NCI-H69 (cell line): ENCODE measurements around the gene ANO1.
A peak's percentile ranks its signal among the peaks of the same experiment; 100 is the strongest.
"Not testable (repeated sequence)": the region's sequence is repeated elsewhere in the genome, so short reads cannot be mapped to it uniquely, and the experiment has no call there.

Source experiments
- DNase-seq: peaks from one replicate; lab custom pipeline; 2025; lab: John Stamatoyannopoulos, UW

The ANO1 gene

DNA sequence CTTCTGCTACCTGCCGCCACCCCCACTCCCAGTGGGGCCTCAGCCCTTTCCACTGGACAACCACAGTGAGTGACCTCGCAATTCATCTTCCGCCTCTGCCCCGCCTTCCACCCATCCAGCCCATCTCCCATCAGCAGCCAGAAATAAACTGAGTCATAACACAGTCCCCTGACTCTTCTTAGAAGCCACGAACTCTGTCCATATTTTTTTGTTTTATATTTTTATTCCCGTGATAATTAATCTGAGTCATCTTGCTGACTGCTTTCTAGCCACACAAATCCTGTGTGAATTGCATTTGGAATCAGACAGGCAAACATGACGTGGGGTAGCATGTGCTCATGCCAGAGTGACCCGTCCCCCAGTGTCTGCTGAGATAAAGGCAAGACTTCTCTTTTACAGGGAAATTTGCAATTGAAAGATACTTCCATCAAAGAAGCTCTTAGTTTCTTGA is 132.0 kb downstream of the ANO1 start:
- DNase-seq: no peak

DNA sequence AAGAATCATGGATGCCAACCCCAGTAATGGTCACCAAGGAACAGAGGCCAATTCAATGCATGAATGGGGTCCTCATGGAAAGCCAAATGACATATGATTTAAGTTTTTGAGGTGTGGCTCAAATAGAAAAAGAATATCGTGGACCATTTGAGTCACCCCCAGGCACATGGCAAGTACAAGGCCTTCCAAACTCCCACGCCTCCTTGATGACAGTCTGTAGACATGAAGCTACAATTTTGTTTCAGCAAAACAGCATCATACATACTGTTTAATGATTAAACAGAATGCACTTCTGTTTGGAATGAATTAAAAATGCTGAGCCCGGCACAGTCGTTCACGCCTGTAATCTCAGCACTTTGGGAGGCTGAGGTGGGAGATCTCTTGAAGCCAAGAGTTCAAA is 132.4 kb downstream of the ANO1 start:
- no peak for DNase-seq

DNA sequence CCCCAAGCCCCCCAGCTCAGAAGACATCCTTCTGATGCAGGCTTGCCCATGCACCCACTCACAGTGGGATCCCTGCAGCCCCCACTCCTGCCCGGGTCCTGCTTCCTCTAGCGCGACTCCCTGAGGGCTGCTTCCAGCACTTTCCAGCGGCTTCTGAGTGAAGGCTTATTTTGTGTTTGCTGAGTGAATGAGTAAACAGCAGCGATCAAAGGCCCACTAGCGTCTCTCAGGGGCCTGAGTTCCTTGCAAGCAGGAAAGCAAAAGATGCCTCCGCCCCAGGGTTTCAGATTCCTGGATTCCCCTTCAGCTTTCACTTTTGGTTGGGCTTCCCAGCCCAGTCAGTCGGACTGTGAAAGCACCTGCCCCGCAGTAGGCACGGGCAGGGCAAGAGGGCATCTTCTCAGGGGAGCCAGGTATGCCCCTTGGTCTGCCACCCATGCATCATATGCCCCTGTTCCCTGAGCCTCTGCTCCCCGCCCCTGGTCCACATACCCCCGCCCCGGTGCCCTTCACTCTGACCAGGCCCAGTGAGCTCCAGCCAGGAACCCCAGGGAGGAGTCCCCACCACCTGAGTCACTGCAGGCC is 134.2 kb downstream of the ANO1 start:
- DNase-seq: peak; percentile 28

DNA sequence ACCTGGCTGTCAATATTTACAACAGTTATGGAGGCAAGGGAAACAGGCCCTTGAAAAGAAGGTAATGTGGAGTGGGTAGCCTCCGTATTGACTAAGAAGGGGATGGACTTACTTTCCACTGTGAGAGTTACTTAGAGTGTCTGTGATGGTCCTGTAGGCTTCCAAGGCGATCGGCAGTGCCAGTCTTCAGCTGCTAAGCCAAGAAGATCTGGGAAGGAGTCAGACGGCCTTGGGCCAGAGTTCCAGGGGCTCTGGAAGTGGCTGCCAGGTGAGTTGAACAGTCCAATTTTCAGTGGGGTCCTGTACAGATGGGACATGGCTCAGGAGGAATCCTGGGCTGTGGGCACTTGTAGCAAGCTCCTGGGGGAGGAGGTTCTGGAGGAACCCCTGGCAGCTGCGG is 139.3 kb downstream of the ANO1 start:
- DNase-seq: not testable (repeated sequence)

DNA sequence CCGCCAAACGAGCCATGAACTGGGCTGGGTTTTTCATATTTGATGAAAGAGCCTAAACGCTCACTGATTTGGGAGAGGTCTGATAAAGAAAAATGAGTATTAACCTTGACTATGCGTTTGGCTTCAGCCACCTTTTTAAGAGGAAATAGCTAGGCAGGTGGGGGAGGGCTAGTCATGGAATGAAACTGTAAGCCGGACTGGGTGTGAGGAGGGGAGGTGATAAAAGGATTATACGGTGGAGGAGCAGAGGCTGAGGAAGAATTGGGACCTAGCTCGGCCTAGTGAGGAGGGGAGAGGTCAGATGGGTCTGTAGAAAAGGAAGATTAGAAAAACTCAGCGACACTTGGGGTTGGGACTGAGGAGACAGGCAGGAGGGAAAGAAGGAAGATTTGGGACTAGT is 140.0 kb downstream of the ANO1 start:
- DNase-seq: not testable (repeated sequence)

DNA sequence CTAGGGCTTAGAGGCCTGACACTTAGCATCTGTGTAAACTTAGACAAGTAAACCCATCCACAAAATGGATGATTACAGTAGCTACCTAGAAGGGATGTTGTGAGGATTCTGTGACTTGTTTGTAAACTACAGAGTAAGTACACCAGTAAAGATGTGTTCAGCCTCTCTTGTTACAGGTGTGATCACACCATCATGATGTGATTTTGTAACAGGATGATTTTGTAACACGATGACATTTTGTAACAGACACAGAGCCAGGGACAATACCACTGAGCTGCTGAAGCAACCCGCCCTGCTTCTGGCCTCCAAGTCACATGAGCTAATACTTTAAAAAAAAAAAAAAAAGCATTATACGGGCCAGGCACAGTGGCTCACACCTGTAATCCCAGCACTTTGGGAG is 142.0 kb downstream of the ANO1 start:
- no peak for DNase-seq

DNA sequence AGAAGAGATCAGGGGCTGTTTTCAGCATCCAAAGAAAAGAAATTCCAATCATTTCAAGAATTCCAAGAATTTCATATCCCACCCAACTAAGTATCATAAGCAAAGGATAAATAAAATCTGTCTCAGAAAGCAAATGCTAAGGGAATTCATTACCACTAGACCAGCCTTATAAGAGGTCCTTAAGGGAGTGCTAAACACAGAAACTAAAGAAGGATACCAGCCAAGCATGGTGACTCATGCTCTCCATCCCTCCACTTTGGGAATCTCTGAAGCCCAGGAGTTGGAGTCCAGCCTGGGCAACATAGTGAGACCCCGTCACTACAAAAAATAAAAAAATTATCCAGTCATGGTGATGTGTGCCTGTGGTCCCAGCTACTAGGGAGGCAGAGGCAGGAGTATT is 142.8 kb downstream of the ANO1 start:
- no peak for DNase-seq

DNA sequence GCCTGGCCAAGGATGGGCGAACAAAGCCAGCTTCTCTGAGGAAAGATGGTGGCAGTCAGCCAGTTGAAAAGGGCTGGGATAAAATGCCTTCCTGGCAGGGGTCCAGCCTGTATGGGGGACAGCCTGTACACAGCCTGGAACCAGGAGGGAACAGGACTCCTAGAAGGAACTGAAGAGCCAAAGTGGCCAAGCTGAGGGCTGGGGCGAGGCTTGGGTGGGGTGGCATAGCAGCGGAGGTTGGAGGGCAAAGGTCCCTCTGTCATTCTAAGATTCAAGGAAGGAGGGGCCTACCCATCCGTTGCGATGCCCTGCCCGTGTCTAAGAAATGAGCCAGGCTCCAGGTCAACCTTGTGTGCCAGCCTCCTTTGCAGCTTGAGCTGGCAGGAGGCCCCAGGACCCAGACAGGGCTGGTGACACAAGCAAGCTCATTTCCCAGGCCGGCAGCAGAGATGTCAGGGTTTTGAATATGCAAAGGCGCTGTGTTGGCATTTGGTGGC is 147.6 kb downstream of the ANO1 start:
- peak; percentile 37 for DNase-seq

DNA sequence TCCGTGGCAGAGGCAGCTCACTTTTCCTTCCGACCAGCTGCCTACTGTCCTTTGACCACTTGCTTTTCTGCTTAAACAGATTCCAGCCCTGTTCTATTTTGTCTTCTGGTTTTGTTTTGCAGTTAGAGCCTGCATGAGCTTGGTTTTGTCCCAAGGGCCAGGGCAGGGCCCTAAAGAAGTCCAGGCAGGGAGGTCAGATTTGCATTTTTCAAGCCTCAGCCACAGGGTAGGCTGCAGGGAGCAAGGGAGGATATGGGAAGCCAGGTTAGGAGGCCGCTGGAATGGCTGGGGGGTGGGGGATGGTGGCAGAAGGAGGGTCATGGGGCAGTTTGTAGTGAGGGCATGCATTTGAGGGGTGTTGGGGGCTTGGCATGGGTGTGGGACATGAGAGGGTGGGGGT is 148.1 kb downstream of the ANO1 start:
- no peak for DNase-seq

DNA sequence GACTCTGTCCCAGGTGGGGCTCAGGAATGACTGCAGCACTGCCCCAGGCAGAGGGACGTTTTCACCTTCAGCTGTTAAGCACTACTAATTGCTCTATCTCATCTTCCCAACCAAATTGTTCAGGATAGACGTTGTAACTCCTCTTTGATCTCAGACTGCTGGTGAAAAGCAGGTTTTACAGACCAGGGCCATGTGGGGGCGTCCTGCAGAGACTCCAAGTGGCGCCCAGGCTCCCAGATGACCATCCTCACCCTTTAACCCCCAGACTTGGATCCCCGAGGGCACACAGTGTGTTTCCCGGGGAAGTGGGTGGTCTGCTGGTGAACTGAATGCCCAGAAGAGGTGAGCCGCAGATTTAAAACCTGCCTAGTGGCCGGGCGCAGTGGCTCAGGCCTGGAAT is 148.8 kb downstream of the ANO1 start:
- DNase-seq: peak; percentile 41

DNA sequence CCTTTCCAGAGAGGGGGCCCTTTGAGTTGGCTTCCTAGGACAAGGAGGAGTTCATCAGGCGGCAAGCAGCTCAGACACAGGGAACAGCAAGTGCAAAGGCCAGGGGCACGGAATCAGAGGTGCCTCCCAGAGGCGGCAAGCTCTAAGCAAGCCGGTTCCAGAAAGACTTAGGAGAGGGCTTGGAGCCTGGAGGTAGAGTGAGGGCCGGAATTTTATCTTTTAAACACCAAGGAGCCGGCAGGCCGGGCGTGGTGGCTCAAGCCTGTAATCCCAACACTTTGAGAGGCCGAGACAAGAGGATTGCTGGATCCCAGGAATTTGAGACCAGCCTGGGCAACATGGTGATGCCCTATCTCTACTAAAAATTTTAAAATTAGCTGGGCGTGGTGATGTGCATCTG is 151.6 kb downstream of the ANO1 start:
- DNase-seq: no peak

DNA sequence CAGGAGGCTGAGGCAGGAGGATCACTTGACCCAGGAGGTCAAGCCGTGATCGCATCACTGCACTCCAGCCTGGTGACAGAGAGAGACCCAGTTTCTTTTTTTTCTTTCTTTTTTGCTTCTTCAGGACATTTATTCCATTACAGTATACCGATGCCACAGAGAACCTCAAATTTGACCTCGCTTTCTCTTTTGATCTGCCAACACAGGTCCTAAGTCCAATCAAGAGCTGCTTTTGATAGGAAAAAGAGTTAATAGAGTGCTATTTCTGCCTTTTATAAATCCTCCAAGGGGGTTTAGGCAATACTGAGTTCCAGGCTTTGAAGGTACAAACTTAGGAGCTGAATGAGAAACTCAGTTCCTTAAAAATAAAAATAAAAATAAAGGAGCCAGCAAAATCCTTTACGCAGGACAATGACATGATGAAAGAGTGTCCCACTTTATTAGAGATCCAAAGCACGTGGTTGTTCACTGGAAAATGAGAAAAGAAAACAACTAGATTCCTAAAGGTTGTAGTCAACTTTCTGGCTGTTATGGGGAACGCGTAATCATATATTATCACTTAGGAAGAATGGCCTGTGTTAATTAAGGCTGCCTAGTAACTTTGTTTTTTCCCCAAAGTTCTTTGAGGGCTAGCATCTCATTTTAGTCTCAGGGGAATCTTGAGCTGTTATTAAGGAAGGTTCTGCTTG is 152.2 kb downstream of the ANO1 start:
- no peak for DNase-seq

DNA sequence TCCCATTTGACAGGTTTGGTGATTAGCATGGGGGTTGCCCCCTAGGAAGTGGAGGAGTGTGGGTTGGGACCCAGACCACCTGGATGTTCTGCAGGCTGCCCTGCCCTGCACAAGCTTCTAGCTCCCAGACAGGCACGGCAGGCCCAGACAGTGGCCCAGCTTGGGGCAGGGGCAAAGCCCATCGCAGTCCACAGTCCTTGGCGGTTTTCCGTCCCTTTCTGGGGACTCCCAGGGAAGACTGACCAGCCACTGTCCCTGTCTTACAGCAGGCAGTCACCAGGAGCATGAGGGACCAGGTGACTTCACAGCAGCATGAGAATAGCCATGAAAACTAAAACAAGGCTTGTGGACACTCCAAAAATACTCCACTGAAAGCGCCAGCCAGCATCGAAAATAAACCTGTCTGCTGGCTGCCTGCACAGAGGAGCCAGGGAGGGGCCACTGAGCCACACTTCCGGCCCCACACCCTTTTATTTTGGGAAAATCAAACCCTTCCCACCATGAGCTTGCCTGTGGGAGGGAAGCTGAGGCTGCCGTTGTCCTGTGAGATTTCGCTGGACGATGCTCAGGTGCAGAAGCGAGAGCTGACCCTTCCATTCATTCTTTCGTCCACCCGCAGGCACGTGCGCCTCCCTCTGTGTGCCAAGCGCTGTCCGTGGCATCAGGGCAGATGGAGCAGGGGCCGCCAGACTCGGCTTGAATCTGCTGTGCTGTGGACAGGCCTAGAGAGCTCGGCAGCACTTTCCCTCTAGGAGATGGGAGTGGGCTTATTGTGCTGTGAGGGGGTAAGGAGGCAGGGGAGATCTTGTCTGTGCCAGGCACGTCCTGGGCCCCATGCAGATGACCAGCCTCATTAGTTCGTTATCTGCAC is 153.0 kb downstream of the ANO1 start:
- no peak for DNase-seq

DNA sequence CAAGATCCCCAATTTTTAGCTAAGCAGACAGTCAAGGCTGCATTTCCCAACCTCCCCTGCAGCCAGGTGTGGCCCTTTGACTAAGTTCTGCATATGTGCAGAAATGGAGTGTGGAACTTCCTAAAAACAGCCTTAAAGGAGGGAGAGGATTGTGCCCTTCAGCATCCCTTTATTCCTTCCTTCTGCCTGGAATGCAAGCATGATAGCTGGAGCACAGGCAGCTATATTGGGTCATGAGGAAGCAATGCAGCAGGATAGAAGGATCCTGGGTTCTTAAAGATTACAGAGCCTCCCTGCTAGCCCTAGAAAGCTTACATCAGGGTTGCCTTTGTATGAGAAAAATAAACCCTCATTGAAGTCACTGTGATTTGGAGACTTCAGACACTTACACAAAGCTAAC is 154.9 kb downstream of the ANO1 start:
- DNase-seq: no peak

DNA sequence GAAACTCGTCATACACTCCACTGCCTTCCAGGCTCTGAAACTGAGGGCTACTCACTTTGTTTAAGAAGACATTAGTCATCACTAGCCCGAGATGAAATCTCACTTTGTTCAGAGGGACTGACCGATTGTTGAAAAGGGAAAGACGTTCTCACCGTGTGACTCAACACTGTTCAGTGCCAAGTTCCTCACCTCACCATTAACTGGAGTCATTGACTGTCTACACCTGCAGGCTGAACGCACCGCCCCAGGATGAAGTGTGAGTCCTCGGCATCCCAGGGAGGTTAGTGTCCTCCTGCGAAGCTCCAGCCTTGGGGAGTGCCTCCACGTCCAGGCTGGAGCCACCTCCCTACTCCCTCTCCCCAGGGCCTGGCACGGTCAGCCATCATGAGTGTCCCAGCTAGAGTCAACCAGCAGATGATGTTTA is 155.4 kb downstream of the ANO1 start:
- DNase-seq: no peak

DNA sequence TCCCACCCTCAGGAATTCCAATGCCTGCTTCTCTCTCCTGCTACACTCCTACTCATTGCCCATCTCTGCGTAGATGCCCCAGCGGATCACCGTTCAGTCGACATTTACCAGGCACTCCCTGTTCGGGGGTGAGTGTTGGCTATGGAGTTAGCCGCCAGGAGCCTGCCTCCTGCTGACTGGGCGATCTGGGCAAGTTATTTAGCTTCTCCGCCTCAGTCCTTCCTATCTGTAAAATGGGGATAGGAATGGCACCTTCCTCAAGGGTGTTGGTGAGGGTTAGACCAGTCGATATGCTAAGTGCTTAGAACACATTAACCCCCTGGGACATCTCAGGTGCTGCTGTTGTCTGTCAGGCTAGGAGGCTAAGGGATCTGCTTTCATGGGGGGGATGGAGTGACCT is 155.8 kb downstream of the ANO1 start:
- DNase-seq: no peak
